Sigmoid colon (tissue), 7 donors: ENCODE data around the gene GCSAM. TPM values are rescaled to one million over a fixed set of nuclear protein-coding genes. Genes with fewer than 3 reads are reported as not detected.

Experiments used
- DNase-seq: peaks from one replicate; pipeline ENCODE4 v3.0.0-alpha.2; 2019
- H3K27ac ChIP-seq, 4 donors: fragments of 200-600 bp; sonication (generic); one replicate each; pipeline ENCODE4 v1.5.1; 2016 to 2019; ENCODE audit warnings: mild to moderate bottlenecking in 1 of 4
- H3K27me3 ChIP-seq, 3 donors: fragments of 200-600 bp; sonication (generic); one replicate each; pipeline ENCODE4 v1.5.1; 2019; ENCODE audit warnings: mild to moderate bottlenecking in 1 of 3
- H3K36me3 ChIP-seq, 4 donors: fragments of 200-600 bp; sonication (generic); one replicate each; pipeline ENCODE4 v1.5.1; 2016 to 2019
- H3K4me1 ChIP-seq, 4 donors: fragments of 200-600 bp; sonication (generic); one replicate each; pipeline ENCODE4 v1.5.1; 2017 to 2019
- H3K4me3 ChIP-seq, 4 donors: fragments of 200-600 bp; sonication (generic); one replicate each; pipeline ENCODE4 v1.5.1; 2017 to 2019; ENCODE audit warnings: mild to moderate bottlenecking in 2 of 4, moderate library complexity in 1 of 4
- H3K9me3 ChIP-seq, 4 donors: fragments of 200-600 bp in 3 of 4; sonication (generic) in 3 of 4; one replicate each; pipeline versions ENCODE4 v1.5.1 to v1.6.1; 2013 to 2019
- EP300 ChIP-seq, 4 donors: sonication (generic); formaldehyde crosslinking; IDR thresholded peaks; one replicate each; pipeline ENCODE4 v1.6.1; 2017; ENCODE audit warnings: antibody characterized with exemption in 4 of 4
- POLR2A ChIP-seq, 2 donors: fragments of 450-650 bp; IDR thresholded peaks; one replicate each; pipeline ENCODE4 v1.6.1; 2016; ENCODE audit warnings: antibody characterized with exemption in 2 of 2, mild to moderate bottlenecking in 2 of 2, moderate library complexity in 2 of 2
- POLR2AphosphoS5 ChIP-seq, 4 donors: sonication (generic); formaldehyde crosslinking; IDR thresholded peaks; one replicate each; pipeline ENCODE4 v1.6.1; 2017; ENCODE audit warnings: antibody characterized with exemption in 4 of 4
- WGBS, 2 donors: extraction: QIAGEN DNeasy Blood & Tissue Kit; methylation state at CpG; one replicate each; pipeline ENCODE4 v1.1.7; 2013; 5-methylcytosine and 5-hydroxymethylcytosine counted together
- intact Hi-C: fragments of 100-400 bp; cut with DNase I; formaldehyde crosslinking; loops from one replicate; pipeline ENCODE4 v1.15.1; 2023
- polyA plus RNA-seq, 3 donors: library from polyadenylated mRNA; stranded (reverse); fragments of 200-250 nt; gene quantifications; one replicate each; pipeline ENCODE4 v1.2.3, GENCODE V29; 2013
- total RNA-seq, 4 donors: library from RNA; depleted of rRNA; stranded (reverse); fragments of >200 nt; gene quantifications; one replicate each; pipeline ENCODE4 v1.1.0, GENCODE V29; 2016
- TF ChIP-seq, protein P1 (sequence below), 4 experiments: fragments of 450-650 bp in 3 of 4; fragments of 200-600 bp in 1 of 4; IDR thresholded peaks; one replicate each; pipeline ENCODE4 v1.5.1; 2016 to 2019; ENCODE audit warnings: antibody characterized with exemption in 4 of 4, mild to moderate bottlenecking in 3 of 4, moderate library complexity in 2 of 4
- donor health status: healthy with polysubstance abuse.
- donor health status: Bipolar disorder and iron deficiency.
- donor health status: healthy.

GCSAM gene
- total and polyA plus RNA-seq, 7 donors = 0.69 to 8.4 TPM; not detected in 5

DNA sequence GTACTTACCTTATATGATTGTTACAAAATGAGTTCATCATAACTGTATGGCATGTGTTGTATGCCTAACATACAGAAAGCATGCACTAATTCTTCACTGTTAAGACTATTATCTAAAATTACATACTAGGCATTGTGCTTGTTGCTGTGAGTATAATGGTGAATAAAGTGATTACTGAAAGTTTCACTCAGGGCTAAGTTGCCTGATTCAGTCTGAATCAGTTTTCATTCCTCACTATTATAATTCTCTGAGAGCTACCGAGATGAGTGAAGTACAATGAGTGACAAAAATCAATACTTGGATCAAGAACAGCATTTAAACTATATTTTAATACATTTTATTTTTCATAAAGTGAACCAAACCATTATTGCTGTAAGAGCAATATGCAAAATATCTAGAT lies 7.5 kb upstream of the GCSAM start:
- intact Hi-C loops = no loop called here
- no peaks in the 10 kb centered on the region for H3K27me3 ChIP-seq
- H3K4me1 ChIP-seq = no peaks in the 10 kb centered on the region
- H3K4me3 ChIP-seq = no peak overlapping the region
- no peaks in the 10 kb centered on the region for H3K36me3 ChIP-seq
- 90% methylated on average over 1 of the region's 1 CpG for WGBS, 2 donors
- H3K9me3 ChIP-seq = no peaks in the 10 kb centered on the region
- H3K27ac ChIP-seq = no peak overlapping the region
- TF ChIP-seq EP300 (IDR thresholded peaks at IDR 0.05) = no peak
- TF ChIP-seq, protein P1, sequence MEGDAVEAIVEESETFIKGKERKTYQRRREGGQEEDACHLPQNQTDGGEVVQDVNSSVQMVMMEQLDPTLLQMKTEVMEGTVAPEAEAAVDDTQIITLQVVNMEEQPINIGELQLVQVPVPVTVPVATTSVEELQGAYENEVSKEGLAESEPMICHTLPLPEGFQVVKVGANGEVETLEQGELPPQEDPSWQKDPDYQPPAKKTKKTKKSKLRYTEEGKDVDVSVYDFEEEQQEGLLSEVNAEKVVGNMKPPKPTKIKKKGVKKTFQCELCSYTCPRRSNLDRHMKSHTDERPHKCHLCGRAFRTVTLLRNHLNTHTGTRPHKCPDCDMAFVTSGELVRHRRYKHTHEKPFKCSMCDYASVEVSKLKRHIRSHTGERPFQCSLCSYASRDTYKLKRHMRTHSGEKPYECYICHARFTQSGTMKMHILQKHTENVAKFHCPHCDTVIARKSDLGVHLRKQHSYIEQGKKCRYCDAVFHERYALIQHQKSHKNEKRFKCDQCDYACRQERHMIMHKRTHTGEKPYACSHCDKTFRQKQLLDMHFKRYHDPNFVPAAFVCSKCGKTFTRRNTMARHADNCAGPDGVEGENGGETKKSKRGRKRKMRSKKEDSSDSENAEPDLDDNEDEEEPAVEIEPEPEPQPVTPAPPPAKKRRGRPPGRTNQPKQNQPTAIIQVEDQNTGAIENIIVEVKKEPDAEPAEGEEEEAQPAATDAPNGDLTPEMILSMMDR (IDR thresholded peaks at IDR 0.05) = no peak
- TF ChIP-seq POLR2AphosphoS5 (IDR thresholded peaks at IDR 0.05) = no peak
- TF ChIP-seq POLR2A (IDR thresholded peaks at IDR 0.05) = no peak
- no peak for DNase-seq

DNA sequence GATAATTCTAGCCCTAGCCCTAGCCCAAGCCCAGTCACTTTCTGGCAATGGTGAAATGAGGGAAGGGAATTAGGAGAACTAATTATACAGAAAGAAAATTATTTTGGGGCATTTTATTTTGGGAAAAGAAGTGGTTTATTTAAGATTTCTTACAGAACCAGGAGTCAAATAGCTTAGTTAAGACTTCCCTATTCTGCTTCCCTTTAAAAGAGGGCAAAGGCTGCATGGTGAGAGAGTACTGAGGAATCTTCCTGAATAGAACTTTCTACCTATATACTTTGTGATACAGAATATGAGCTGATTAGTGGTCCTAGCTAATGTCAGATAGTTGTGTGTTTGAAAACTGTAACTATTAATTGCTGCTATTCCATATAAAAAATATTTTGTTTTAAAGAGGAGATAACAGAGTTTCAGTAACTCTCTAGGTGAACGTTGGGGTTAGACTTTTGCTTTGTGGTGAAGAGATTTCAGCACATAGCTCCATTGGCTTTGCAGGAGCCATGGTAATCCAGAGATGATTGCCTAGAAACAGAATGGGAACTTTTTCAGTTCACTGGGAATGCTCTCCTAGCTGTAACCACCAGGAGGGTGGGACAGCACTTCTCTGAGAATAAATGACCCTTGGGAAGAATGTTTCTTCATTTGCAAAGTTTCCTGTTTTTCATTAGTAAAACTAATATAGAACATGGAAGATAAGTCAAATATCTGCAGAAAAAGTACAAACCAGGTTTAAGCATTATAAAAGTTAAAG lies 5.3 kb upstream of the GCSAM start:
- TF ChIP-seq POLR2AphosphoS5 (IDR thresholded peaks at IDR 0.05) (no peak), POLR2A (IDR thresholded peaks at IDR 0.05) (no peak), EP300 (IDR thresholded peaks at IDR 0.05) (no peak)
- TF ChIP-seq, protein P1 (IDR thresholded peaks at IDR 0.05) = no peak
- Histone ChIP-seq H3K27me3 (no peaks in the 10 kb centered on the region), H3K36me3 (no peaks in the 10 kb centered on the region), H3K9me3 (no peaks in the 10 kb centered on the region), H3K4me3 (no peak overlapping the region), H3K27ac (no peak overlapping the region), H3K4me1 (no peaks in the 10 kb centered on the region)
- no peak for DNase-seq
- intact Hi-C loops = no loop called here
- 61 to 69% methylated on average over 1 of the region's 1 CpG for WGBS, 2 donors

GRCh38 chr3:112137781-112138180 lies 4.7 kb upstream of the GCSAM start:
- 53 to 63% methylated on average over 4 of the region's 4 CpGs for whole genome bisulfite sequencing, 2 donors
- Histone ChIP-seq H3K27me3 (no peaks in the 10 kb centered on the region), H3K4me3 (no peak overlapping the region), H3K36me3 (no peaks in the 10 kb centered on the region), H3K4me1 (no peaks in the 10 kb centered on the region), H3K27ac (no peak overlapping the region), H3K9me3 (no peaks in the 10 kb centered on the region)
- DNase-seq = no peak
- TF ChIP-seq POLR2A (IDR thresholded peaks at IDR 0.05) = no peak
- intact Hi-C loops = no loop called here

DNA sequence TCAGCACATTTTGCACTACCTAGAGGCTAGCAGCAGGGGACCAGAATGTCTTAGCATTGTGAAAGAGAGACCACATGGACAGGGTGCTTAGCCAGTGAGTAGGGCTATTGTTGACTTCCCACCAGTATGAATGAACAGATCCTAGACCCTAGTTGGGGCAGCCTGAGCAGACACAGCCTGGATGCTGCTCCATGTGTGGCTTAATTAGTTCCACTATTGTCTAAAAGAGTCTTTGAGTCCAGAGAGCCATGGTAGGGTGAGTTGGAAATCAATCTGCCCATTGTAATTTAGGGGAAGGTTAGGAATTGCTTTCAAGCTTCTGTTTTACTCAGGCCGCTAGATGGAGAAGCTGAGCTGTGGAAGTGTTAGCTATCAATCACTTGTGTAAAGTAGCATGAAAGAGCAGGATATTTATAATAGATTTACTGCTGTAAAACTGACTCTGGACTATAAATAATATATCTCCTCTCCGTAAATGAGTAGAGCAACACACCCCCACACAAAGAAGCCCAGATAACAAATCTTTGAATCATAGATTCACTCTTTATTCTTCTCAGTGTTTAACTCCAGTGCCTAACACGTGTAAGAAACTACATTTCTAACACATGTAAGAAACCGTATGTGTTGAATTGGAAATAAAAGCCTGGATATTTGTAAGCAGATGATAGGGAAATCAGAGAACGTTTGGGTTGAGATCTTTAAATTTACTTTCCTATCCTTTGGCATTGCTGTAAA lies 4.1 kb upstream of the GCSAM start:
- Histone ChIP-seq H3K27me3 (no peaks in the 10 kb centered on the region), H3K36me3 (no peaks in the 10 kb centered on the region), H3K4me3 (no peak overlapping the region), H3K4me1 (no peaks in the 10 kb centered on the region), H3K9me3 (no peaks in the 10 kb centered on the region), H3K27ac (no peak overlapping the region)
- no peak for DNase-seq
- intact Hi-C loops = no loop called here
- WGBS, 2 donors = 33 to 34% methylated on average over 5 of the region's 5 CpGs
- TF ChIP-seq POLR2A (IDR thresholded peaks at IDR 0.05) = no peak
- TF ChIP-seq, protein P1 (IDR thresholded peaks at IDR 0.05) = peak in 1 of 4 experiments; percentile 9

DNA sequence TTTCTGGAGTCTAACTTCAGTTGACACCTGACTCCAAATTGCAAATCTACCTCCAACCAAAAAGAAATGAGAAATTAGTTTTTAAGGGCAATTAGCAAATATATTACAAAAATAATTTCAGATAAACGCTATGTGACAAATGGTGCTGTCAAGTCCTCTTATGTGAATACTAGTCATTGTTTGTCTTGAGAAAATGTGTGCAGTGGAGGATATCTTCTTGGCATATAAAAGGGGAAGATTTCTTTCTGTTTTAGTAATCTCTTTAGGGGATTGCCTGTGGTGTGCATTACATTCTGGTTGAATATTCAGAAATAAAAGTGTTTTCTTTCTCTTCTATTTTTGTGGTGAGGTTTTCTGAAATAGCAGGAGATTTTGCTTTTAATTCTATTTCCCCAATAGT lies 3.0 kb upstream of the GCSAM start:
- H3K36me3 ChIP-seq = no peaks in the 10 kb centered on the region
- TF ChIP-seq EP300 (IDR thresholded peaks at IDR 0.05) (no peak), POLR2AphosphoS5 (IDR thresholded peaks at IDR 0.05) (no peak), POLR2A (IDR thresholded peaks at IDR 0.05) (no peak)
- TF ChIP-seq, protein P1 (IDR thresholded peaks at IDR 0.05) = no peak
- intact Hi-C loops = no loop called here
- DNase-seq = no peak
- no peak overlapping the region for H3K4me3 ChIP-seq
- no peak overlapping the region for H3K27ac ChIP-seq
- H3K9me3 ChIP-seq = no peaks in the 10 kb centered on the region
- H3K27me3 ChIP-seq = no peaks in the 10 kb centered on the region
- WGBS, 2 donors = 64 to 83% methylated on average over 1 of the region's 1 CpG
- no peaks in the 10 kb centered on the region for H3K4me1 ChIP-seq
